Hindlimb muscle (tissue), 1 donor: Measurements from ENCODE around the gene OSBPL3. TPM values are rescaled to one million over a fixed set of nuclear protein-coding genes. Genes with fewer than 3 reads are reported as not detected.
"Not testable (repeated sequence)": the region's sequence is repeated elsewhere in the genome, so short reads cannot be mapped to it uniquely, and the experiment has no call there.

Source experiments
- DNase-seq: peaks from one replicate; pipeline ENCODE4 v3.0.0-alpha.2; 2013
- polyA plus RNA-seq: library from polyadenylated mRNA; unstranded; fragments of 120-200 nt; gene quantifications from one replicate; pipeline ENCODE4 v1.2.1, GENCODE V29; 2013; ENCODE audit not compliant: insufficient read length

OSBPL3 gene, protein sequence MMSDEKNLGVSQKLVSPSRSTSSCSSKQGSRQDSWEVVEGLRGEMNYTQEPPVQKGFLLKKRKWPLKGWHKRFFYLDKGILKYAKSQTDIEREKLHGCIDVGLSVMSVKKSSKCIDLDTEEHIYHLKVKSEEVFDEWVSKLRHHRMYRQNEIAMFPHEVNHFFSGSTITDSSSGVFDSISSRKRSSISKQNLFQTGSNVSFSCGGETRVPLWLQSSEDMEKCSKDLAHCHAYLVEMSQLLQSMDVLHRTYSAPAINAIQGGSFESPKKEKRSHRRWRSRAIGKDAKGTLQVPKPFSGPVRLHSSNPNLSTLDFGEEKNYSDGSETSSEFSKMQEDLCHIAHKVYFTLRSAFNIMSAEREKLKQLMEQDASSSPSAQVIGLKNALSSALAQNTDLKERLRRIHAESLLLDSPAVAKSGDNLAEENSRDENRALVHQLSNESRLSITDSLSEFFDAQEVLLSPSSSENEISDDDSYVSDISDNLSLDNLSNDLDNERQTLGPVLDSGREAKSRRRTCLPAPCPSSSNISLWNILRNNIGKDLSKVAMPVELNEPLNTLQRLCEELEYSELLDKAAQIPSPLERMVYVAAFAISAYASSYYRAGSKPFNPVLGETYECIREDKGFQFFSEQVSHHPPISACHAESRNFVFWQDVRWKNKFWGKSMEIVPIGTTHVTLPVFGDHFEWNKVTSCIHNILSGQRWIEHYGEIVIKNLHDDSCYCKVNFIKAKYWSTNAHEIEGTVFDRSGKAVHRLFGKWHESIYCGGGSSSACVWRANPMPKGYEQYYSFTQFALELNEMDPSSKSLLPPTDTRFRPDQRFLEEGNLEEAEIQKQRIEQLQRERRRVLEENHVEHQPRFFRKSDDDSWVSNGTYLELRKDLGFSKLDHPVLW
- 3.1 TPM for polyA plus RNA-seq

GRCh38 chr7:24979863-24980533, at the start of gene OSBPL3:
Gene OSBPL3, minus strand, starts transcription at chr7:24980178. Its CDS starts 87,706 bp downstream, at chr7:24892472.
- peak; percentile 94 for DNase-seq

DNA sequence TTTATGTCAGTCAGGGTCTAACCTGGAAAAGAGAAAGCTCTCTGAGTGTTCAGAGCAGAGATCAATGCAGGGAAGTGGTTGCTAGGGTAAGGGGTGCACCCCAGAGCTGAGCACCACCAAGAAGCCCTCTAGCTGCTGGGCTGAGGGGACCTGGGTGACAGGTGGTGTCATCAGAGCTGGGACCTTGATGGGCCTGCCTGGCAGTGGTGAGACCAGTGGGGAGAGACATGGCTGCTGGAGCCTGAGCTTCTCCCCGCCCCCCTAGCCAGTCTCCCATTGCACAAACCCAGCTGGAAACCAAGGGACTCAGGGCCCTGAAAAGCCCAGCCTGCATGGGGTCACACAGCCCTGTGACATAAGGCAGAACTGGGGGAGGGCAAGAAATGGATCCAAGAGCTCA, 49.1 kb upstream of the OSBPL3 start:
- DNase-seq = no peak

GRCh38 chr7:25028370-25029021, 48.5 kb upstream of the OSBPL3 start:
- DNase-seq = no peak

DNA sequence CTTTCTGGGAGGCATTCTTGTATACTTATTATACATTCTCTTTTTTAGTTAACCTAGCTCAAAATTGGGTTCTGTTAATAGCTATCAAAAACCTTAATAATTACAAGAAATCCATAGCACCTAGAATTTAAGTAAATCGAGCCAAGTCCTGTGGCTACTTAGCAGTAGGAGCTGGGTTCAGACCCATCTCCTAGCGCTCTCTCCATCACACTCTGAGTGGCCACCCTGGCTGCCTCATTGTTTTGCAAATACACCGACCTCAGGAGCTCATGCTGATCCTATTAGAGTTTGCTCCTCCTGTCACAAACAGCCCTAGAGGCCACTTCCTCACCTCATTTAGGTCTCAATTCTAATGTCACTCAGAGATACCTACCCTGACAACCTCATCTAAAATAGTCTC, 46.2 kb upstream of the OSBPL3 start:
- no peak for DNase-seq

GRCh38 chr7:25025218-25025671, 45.3 kb upstream of the OSBPL3 start:
- DNase-seq = no peak

DNA sequence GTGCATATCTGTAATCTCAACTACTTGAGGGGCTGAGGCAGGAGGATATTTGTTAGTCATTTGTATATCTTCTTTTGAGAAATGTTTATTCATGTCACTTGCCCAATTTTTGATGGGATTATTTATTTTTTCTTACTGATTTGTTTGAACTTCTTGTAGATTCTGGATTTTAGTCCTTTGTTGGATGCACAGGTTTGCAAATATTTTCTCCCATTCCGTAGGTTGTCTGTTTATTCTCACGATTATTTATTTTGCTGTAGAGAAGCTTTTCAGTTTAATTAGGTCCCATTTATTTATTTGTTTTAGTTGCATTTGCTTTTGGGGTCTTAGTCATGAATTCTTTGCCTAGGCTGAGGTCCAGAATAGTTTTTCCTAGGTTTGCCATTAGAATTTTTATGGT, 44.1 kb upstream of the OSBPL3 start:
- no peak for DNase-seq

- not testable (repeated sequence) for DNase-seq
Observed at GRCh38 chr7:25017671-25018070, 37.7 kb upstream of the OSBPL3 start.

DNA sequence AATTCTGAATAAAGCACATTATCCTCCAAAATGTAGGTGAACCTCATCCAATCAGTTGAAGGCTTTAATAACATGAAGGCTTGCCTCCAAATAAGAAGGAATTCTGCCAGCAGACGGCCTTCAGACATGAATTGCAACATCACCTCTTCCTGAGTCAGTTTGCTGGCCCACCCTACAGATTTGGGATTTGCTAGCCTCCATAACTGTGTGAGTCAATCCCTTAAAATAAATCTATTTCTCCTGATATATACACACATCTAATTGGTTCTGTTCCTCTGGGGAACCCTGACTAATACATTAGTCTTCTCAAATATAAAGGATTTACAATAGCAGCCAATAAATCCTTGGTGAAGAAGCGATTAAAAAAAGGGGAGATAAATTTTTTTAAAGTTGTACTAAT, 34.8 kb upstream of the OSBPL3 start:
- no peak for DNase-seq

DNA sequence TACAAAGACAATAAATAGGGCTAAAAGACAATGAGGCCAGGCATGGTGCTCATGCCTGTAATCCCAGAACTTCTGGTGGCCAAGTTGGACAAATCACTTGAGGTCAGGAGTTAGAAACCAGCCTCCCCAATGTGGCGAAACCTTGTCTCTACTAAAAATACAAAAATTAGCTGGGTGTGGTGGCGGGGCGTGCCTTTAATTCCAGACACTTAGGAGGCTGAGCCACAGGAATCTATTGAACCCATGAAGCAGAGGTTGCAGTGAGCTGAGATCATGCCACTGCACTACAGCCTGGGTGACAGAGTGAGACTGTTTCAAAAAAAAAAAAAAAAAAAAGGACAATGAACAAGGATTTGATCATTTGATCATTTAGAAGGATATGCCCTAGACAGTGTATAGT, 32.7 kb upstream of the OSBPL3 start:
- not testable (repeated sequence) for DNase-seq

DNA sequence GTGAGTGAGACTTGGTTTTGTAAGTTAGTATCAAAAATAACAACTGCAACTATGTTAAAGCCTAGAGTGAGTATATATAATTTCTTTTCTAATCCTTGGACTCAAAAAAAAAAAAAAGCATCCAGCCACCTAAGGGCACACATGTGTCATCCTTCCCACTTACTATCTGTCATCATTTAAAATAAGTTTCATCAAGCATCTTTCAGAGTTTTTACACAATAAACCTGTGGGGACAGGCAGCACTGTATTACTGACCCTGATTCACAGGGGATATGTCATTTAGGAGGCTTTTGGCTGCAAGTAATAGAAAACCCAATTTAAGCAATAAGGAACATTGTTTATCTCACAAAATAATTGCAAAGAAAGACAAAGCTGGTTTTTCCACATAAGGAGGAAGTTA, 32.3 kb upstream of the OSBPL3 start:
- no peak for DNase-seq

DNA sequence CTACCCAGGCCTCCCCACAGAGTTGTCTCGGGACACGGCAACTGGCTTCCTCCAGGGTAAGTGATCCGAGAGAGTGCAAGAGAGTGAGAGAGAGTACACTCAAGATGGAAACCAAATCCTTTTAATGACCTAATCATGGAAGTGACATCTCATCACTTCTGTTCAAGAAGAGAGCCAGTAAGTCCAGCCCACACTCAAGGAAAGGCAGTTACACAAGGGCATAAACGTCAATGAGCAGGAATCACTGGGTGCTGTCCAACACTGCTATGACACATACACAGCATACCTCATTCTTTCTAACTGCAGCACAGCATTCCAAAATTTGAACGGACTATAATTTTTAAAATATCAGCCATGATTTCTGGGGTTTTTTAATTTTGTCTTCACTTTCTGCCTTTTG, 29.3 kb upstream of the OSBPL3 start:
- no peak for DNase-seq

- no peak for DNase-seq
Observed at GRCh38 chr7:25007668-25008067, 27.7 kb upstream of the OSBPL3 start.

GRCh38 chr7:25006276-25006675, 26.3 kb upstream of the OSBPL3 start:
- no peak for DNase-seq

GRCh38 chr7:25005658-25006057, 25.7 kb upstream of the OSBPL3 start:
- no peak for DNase-seq

GRCh38 chr7:25002786-25003185, 22.8 kb upstream of the OSBPL3 start:
- DNase-seq = no peak

GRCh38 chr7:24995466-24995865, 15.5 kb upstream of the OSBPL3 start:
- DNase-seq = no peak

- DNase-seq = no peak
Observed at GRCh38 chr7:24992314-24992713, 12.3 kb upstream of the OSBPL3 start.

- no peak for DNase-seq
Observed at GRCh38 chr7:24991353-24991752, 11.4 kb upstream of the OSBPL3 start.

DNA sequence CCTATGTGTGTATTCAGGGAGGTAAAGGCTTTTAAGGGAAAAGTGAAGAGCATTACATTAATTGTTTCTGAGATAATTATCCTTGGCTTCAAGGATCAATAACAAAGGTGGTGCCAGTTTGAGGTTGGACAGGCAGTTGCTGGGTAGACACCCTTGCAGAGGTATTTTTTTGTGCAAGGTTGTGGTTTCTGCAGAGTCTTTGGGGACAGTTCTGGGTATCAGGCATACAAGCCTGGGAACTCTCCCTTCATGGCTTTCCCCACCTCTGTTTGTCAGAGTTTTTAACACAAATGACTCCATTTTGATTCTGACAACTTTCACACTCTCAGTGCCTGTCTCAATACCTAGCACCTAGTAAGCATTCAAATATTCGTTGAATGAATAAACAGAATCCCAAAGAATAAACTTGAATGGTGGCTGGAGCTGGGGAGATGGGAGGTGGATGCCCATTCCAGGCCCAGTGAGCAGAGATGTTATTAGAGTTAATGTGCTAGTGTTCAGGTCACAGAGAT, 7.4 kb upstream of the OSBPL3 start:
- DNase-seq = no peak

DNA sequence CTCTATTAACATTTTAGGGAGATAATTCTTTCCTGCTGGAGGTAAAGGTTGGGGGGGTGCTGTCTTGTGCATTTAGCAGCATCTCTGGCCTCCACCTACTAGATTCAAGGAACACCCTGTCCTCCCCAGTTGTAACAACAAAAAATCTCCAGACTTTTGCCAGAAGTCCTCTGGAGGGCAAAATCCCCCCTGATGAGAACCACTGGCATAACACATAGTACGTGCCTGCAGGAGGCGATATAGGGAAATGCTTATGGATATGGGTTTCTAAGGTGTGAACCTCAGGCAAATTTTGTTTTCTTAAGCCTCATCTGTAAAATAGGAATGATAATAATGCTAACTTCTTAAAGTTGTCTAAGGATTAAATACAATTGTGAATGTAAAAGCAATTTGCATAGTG, 2.9 kb upstream of the OSBPL3 start:
- no peak for DNase-seq

- no peak for DNase-seq
Observed at GRCh38 chr7:24981171-24981951, 1.4 kb upstream of the OSBPL3 start.
